ENCODE data around the gene ENTREP1.

Gene ENTREP1

GRCh38 chr9:69322256-69322655 lies 2.8 kb upstream of the ENTREP1 start:
- no peak for DNase-seq (ENCODE audit: low spot score)

GRCh38 chr9:69323861-69324260 lies 1.2 kb upstream of the ENTREP1 start:
- DNase-seq (ENCODE audit: low spot score), result no peak

- no peak for DNase-seq (ENCODE audit: low spot score)
Observed at GRCh38 chr9:69325409-69326212, 596 bp downstream of the ENTREP1 start.

GRCh38 chr9:69326261-69326660 lies 1.2 kb downstream of the ENTREP1 start:
- DNase-seq (ENCODE audit: low spot score), result peak; percentile 47

- DNase-seq (ENCODE audit: low spot score), result no peak
Observed at GRCh38 chr9:69330580-69330979, 5.6 kb downstream of the ENTREP1 start.

GRCh38 chr9:69331444-69331843 lies 6.4 kb downstream of the ENTREP1 start:
- DNase-seq (ENCODE audit: low spot score), result no peak

- DNase-seq (ENCODE audit: low spot score), result no peak
Observed at GRCh38 chr9:69332067-69332685, 7.2 kb downstream of the ENTREP1 start.

- no peak for DNase-seq (ENCODE audit: low spot score)
Observed at GRCh38 chr9:69333716-69334115, 8.7 kb downstream of the ENTREP1 start.

GRCh38 chr9:69334317-69334716 lies 9.3 kb downstream of the ENTREP1 start:
- DNase-seq (ENCODE audit: low spot score), result no peak

GRCh38 chr9:69339620-69340019 lies 14.6 kb downstream of the ENTREP1 start:
- DNase-seq (ENCODE audit: low spot score), result no peak

- no peak for DNase-seq (ENCODE audit: low spot score)
Observed at GRCh38 chr9:69340631-69341030, 15.6 kb downstream of the ENTREP1 start.

- DNase-seq (ENCODE audit: low spot score), result no peak
Observed at GRCh38 chr9:69342769-69343168, 17.8 kb downstream of the ENTREP1 start.

GRCh38 chr9:69344459-69344858 lies 19.4 kb downstream of the ENTREP1 start:
- DNase-seq (ENCODE audit: low spot score), result no peak

- DNase-seq (ENCODE audit: low spot score), result no peak
Observed at GRCh38 chr9:69346596-69347390, 21.8 kb downstream of the ENTREP1 start.

GRCh38 chr9:69347607-69348006 lies 22.6 kb downstream of the ENTREP1 start:
- DNase-seq (ENCODE audit: low spot score), result no peak

GRCh38 chr9:69351227-69351626 lies 26.2 kb downstream of the ENTREP1 start:
- no peak for DNase-seq (ENCODE audit: low spot score)

GRCh38 chr9:69355232-69355631 lies 30.2 kb downstream of the ENTREP1 start:
- no peak for DNase-seq (ENCODE audit: low spot score)

- no peak for DNase-seq (ENCODE audit: low spot score)
Observed at GRCh38 chr9:69357030-69357775, 32.2 kb downstream of the ENTREP1 start.

- DNase-seq (ENCODE audit: low spot score), result no peak
Observed at GRCh38 chr9:69357821-69358220, 32.8 kb downstream of the ENTREP1 start.

- DNase-seq (ENCODE audit: low spot score), result no peak
Observed at GRCh38 chr9:69363191-69363590, 38.2 kb downstream of the ENTREP1 start.

- no peak for DNase-seq (ENCODE audit: low spot score)
Observed at GRCh38 chr9:69364510-69365150, 39.6 kb downstream of the ENTREP1 start.

- DNase-seq (ENCODE audit: low spot score), result no peak
Observed at GRCh38 chr9:69370430-69370829, 45.4 kb downstream of the ENTREP1 start.

Measured in globus pallidus (tissue), 1 donor.